HG03039 (cell line): Measurements from ENCODE around the gene SLCO1B3.

Experiments used
- ATAC-seq: cut with Tn5 transposase; IDR thresholded peaks from one replicate; pipeline ENCODE4 v1.9.1; 2021; ENCODE audit warnings: mild to moderate bottlenecking, moderate library complexity; ENCODE audit not compliant: unreplicated experiment

The SLCO1B3 gene

GRCh38 chr12:20868277-20868676 is 57.8 kb downstream of the SLCO1B3 start:
- ATAC-seq, result no peak

- no peak for ATAC-seq
These were observed 72.8 kb downstream of the SLCO1B3 start for GRCh38 chr12:20883288-20883687.

- no peak for ATAC-seq
These were observed 74.6 kb downstream of the SLCO1B3 start for GRCh38 chr12:20885116-20885515.

GRCh38 chr12:20885552-20885951 is 75.0 kb downstream of the SLCO1B3 start:
- no peak for ATAC-seq

GRCh38 chr12:20917269-20917668 is 106.8 kb downstream of the SLCO1B3 start:
- no peak for ATAC-seq

GRCh38 chr12:20917819-20918218 is 107.3 kb downstream of the SLCO1B3 start:
- ATAC-seq, result no peak

- no peak for ATAC-seq
These were observed 121.4 kb downstream of the SLCO1B3 start for GRCh38 chr12:20931894-20932293.

GRCh38 chr12:20946732-20947131 is 136.2 kb downstream of the SLCO1B3 start:
- no peak for ATAC-seq

- peak; percentile 78 for ATAC-seq
These were observed 139.7 kb downstream of the SLCO1B3 start for GRCh38 chr12:20950248-20950647.

- ATAC-seq, result no peak
These were observed 152.8 kb downstream of the SLCO1B3 start for GRCh38 chr12:20963303-20963702.

- ATAC-seq, result no peak
These were observed 153.3 kb downstream of the SLCO1B3 start for GRCh38 chr12:20963762-20964161.
